ENCODE results near the gene MOV10.
"Not testable (repeated sequence)": the region's sequence is repeated elsewhere in the genome, so short reads cannot be mapped to it uniquely, and the experiment has no call there.

- TF ChIP-seq POLR2AphosphoS5, CTCF, POLR2A (IDR thresholded peaks at IDR 0.05): not testable (repeated sequence)
Observed at GRCh38 chr1:112724240-112724639, 49.8 kb downstream of the MOV10 start.
